Right cardiac atrium (tissue), 5 donors: ENCODE measurements around the gene BCAS3. TPM values are rescaled to one million over a fixed set of nuclear protein-coding genes. Genes with fewer than 3 reads are reported as not detected.
A peak's percentile ranks its signal among the peaks of the same experiment; 100 is the strongest.

Source experiments
- ATAC-seq, 2 donors: fragments of 200-7000 bp; cut with Tn5 transposase; one replicate each; pipeline versions ENCODE4 v1.8.0 to v1.9.1; 2020; ENCODE audit warnings: moderate library complexity in 2 of 2, mild to moderate bottlenecking in 1 of 2
- DNase-seq, 3 donors: peaks; one replicate each; pipeline ENCODE4 v3.0.0-alpha.2; 2020
- H3K27ac ChIP-seq: one replicate; pipeline ENCODE4 v1.5.1; 2013; ENCODE audit warnings: mild to moderate bottlenecking, low read length, control low read depth, moderate library complexity
- H3K27me3 ChIP-seq: one replicate; pipeline ENCODE4 v1.6.1; 2013; ENCODE audit not compliant: control insufficient read depth, insufficient read depth
- H3K4me1 ChIP-seq: one replicate; pipeline ENCODE4 v1.6.1; 2013; ENCODE audit warnings: low read length; ENCODE audit not compliant: control insufficient read depth, insufficient read depth
- H3K4me3 ChIP-seq: one replicate; pipeline ENCODE4 v1.5.1; 2013; ENCODE audit warnings: low read length, control low read depth
- H3K9me3 ChIP-seq: one replicate; pipeline ENCODE4 v1.6.1; 2013; ENCODE audit warnings: low read length; ENCODE audit not compliant: control insufficient read depth
- WGBS: extraction: QIAGEN DNeasy Blood & Tissue Kit; methylation state at CpG from one replicate; pipeline ENCODE4 v1.1.7; 2013; 5-methylcytosine and 5-hydroxymethylcytosine counted together
- intact Hi-C, 4 donors: fragments of 100-400 bp; cut with DNase I; formaldehyde crosslinking; loops; one replicate each; pipeline versions ENCODE4 v1.11.0 to v1.14.0; 2022 to 2023
- polyA plus RNA-seq: library from polyadenylated mRNA; stranded (reverse); fragments of 200-250 nt; gene quantifications from one replicate; pipeline ENCODE4 v1.2.3, GENCODE V29; 2013
- total RNA-seq, 4 donors: library from RNA; stranded (reverse); fragmentation: NEBNext Ultra II Directional; extraction: Animal tissue kit (Norgen Biotek cat#: 25700); gene quantifications; one replicate each; pipeline ENCODE4 v1.2.1, GENCODE V29; 2021
- donor health status: healthy with polysubstance abuse.
- donor health status: DM: no; HTN: yes; CAD: no.
- donor health status: DM: no; HTN: no; CAD: no.
- donor health status: DM: no; HTN: yes; CAD: no; lungs with severe emphysema.
- donor health status: DM: yes; HTN: yes; CAD: no.

The BCAS3 gene
- total and polyA plus RNA-seq, 5 donors, result 6.6 to 19.6 (median 19.1) TPM

GRCh38 chr17:61202564-61202963, 524.9 kb downstream of the BCAS3 start:
- Histone ChIP-seq H3K9me3 (no peaks in the 10 kb centered on the region), H3K4me1 (no peaks in the 10 kb centered on the region), H3K4me3 (no peak overlapping the region), H3K27ac (no peak overlapping the region), H3K27me3 (no peaks in the 10 kb centered on the region)
- ATAC-seq (no peak), DNase-seq (no peak)
- intact Hi-C loops, result no loop called here
- over 99% methylated on average over 2 of the region's 2 CpGs for WGBS

- WGBS, result 60% methylated on average over 7 of the region's 7 CpGs
- H3K4me3 ChIP-seq, result no peak overlapping the region
- H3K4me1 ChIP-seq, result no peaks in the 10 kb centered on the region
- DNase-seq (peak in 1 of 3 donors; percentile 40), ATAC-seq (no peak)
- H3K9me3 ChIP-seq, result no peaks in the 10 kb centered on the region
- no peaks in the 10 kb centered on the region for H3K27me3 ChIP-seq
- intact Hi-C loops, result no loop called here
- peak overlapping the region; percentile 1 for H3K27ac ChIP-seq
Measured at GRCh38 chr17:61203671-61204131, 526.0 kb downstream of the BCAS3 start.

GRCh38 chr17:61204456-61204855, 526.8 kb downstream of the BCAS3 start:
- no peak for DNase-seq
- H3K27me3 ChIP-seq, result no peaks in the 10 kb centered on the region
- no peak for ATAC-seq
- WGBS, result 92% methylated on average over 5 of the region's 5 CpGs
- intact Hi-C loops, result no loop called here
- no peak overlapping the region for H3K4me3 ChIP-seq
- H3K27ac ChIP-seq, result no peak overlapping the region
- no peaks in the 10 kb centered on the region for H3K4me1 ChIP-seq
- no peaks in the 10 kb centered on the region for H3K9me3 ChIP-seq

- Histone ChIP-seq H3K4me1 (no peaks in the 10 kb centered on the region), H3K27me3 (no peaks in the 10 kb centered on the region), H3K4me3 (no peak overlapping the region), H3K27ac (peak overlapping the region; percentile 68), H3K9me3 (no peaks in the 10 kb centered on the region)
- ATAC-seq (no peak), DNase-seq (no peak)
- 90% methylated on average over 3 of the region's 3 CpGs for WGBS
- intact Hi-C loops, result no loop called here
Measured at GRCh38 chr17:61205401-61205800, 527.8 kb downstream of the BCAS3 start.

GRCh38 chr17:61205931-61206330, 528.3 kb downstream of the BCAS3 start:
- DNase-seq, result no peak

GRCh38 chr17:61206922-61207321, 529.3 kb downstream of the BCAS3 start:
- intact Hi-C loops, result no loop called here
- DNase-seq, result no peak
- WGBS, result 92% methylated on average over 5 of the region's 5 CpGs
- Histone ChIP-seq H3K27me3 (no peaks in the 10 kb centered on the region), H3K27ac (no peak overlapping the region), H3K4me3 (no peak overlapping the region), H3K9me3 (no peaks in the 10 kb centered on the region), H3K4me1 (no peaks in the 10 kb centered on the region)
- no peak for ATAC-seq

More at GRCh38 chr17:61205931-61206330, 528.3 kb downstream of the BCAS3 start:
- intact Hi-C loops, result no loop called here
- Histone ChIP-seq H3K27ac (no peak overlapping the region), H3K4me1 (no peaks in the 10 kb centered on the region), H3K27me3 (no peaks in the 10 kb centered on the region), H3K9me3 (no peaks in the 10 kb centered on the region), H3K4me3 (no peak overlapping the region)
- WGBS, result 96% methylated on average over 4 of the region's 4 CpGs
- no peak for ATAC-seq

- 41% methylated on average over 6 of the region's 6 CpGs for WGBS
- intact Hi-C loops, result no loop called here
- peak; percentile 48 to 61 for ATAC-seq
- peak overlapping the region; percentile 64 for H3K27ac ChIP-seq
- H3K4me3 ChIP-seq, result peak overlapping the region; percentile 25
- no peaks in the 10 kb centered on the region for H3K9me3 ChIP-seq
- H3K4me1 ChIP-seq, result no peaks in the 10 kb centered on the region
- DNase-seq, result no peak
- no peaks in the 10 kb centered on the region for H3K27me3 ChIP-seq
Measured at GRCh38 chr17:61208301-61209105, 530.9 kb downstream of the BCAS3 start.

- Histone ChIP-seq H3K4me3 (no peak overlapping the region), H3K9me3 (no peaks in the 10 kb centered on the region), H3K4me1 (no peaks in the 10 kb centered on the region), H3K27ac (no peak overlapping the region), H3K27me3 (no peaks in the 10 kb centered on the region)
- intact Hi-C loops, result no loop called here
- no peak for DNase-seq
- 41% methylated on average over 4 of the region's 4 CpGs for WGBS
- peak in 1 of 2 donors; percentile 53 for ATAC-seq
Measured at GRCh38 chr17:61209106-61209439, 531.4 kb downstream of the BCAS3 start.

- DNase-seq (peak in 1 of 3 donors; percentile 47), ATAC-seq (peak; percentile 66 to 79)
- no peaks in the 10 kb centered on the region for H3K4me1 ChIP-seq
- no peak overlapping the region for H3K27ac ChIP-seq
- intact Hi-C loops, result no loop called here
- no peaks in the 10 kb centered on the region for H3K27me3 ChIP-seq
- no peaks in the 10 kb centered on the region for H3K9me3 ChIP-seq
- 30% methylated on average over 6 of the region's 6 CpGs for WGBS
- no peak overlapping the region for H3K4me3 ChIP-seq
Measured at GRCh38 chr17:61209525-61209924, 531.9 kb downstream of the BCAS3 start.

- Histone ChIP-seq H3K4me1 (no peaks in the 10 kb centered on the region), H3K4me3 (no peak overlapping the region), H3K9me3 (no peaks in the 10 kb centered on the region), H3K27me3 (no peaks in the 10 kb centered on the region), H3K27ac (no peak overlapping the region)
- WGBS, result 89% methylated on average over 1 of the region's 1 CpG
- intact Hi-C loops, result no loop called here
- DNase-seq (no peak), ATAC-seq (no peak)
Measured at GRCh38 chr17:61211236-61211635, 533.6 kb downstream of the BCAS3 start.

GRCh38 chr17:61212655-61213054, 535.0 kb downstream of the BCAS3 start:
- intact Hi-C loops, result no loop called here
- Histone ChIP-seq H3K27ac (no peak overlapping the region), H3K4me1 (no peaks in the 10 kb centered on the region), H3K4me3 (no peak overlapping the region), H3K27me3 (no peaks in the 10 kb centered on the region), H3K9me3 (no peaks in the 10 kb centered on the region)
- 92% methylated on average over 1 of the region's 1 CpG for WGBS
- DNase-seq (no peak), ATAC-seq (no peak)
